H9 (cell line): ENCODE data around the gene MINAR2. TPM values are rescaled to one million over a fixed set of nuclear protein-coding genes. Genes with fewer than 3 reads are reported as not detected.

Source experiments
- DNase-seq: peaks from one replicate; pipeline ENCODE4 v3.0.0-alpha.2; 2017
- H2AFZ ChIP-seq: one replicate; pipeline ENCODE4 v1.6.1; 2013; ENCODE audit warnings: mild to moderate bottlenecking, low read length, control low read depth, moderate library complexity
- H2AK5ac ChIP-seq: 2 replicates; pipeline ENCODE4 v1.6.1; 2013; ENCODE audit warnings: low read length, control low read depth, mixed read lengths; ENCODE audit not compliant: insufficient read length
- H2BK120ac ChIP-seq: one replicate; pipeline ENCODE4 v1.6.1; 2013; ENCODE audit warnings: low read depth, mild to moderate bottlenecking, low read length, control low read depth, inconsistent platforms; ENCODE audit not compliant: poor library complexity, severe bottlenecking
- H2BK12ac ChIP-seq: 2 replicates; pipeline ENCODE4 v1.6.1; 2013; ENCODE audit warnings: low read length, control low read depth, mixed read lengths, low read depth; ENCODE audit not compliant: insufficient read length
- H2BK15ac ChIP-seq: 2 replicates; pipeline ENCODE4 v1.6.1; 2013; ENCODE audit warnings: low read depth, low read length, control low read depth
- H2BK20ac ChIP-seq: one replicate; pipeline ENCODE4 v1.6.1; 2013; ENCODE audit warnings: low read depth, mild to moderate bottlenecking, low read length, control low read depth, inconsistent platforms; ENCODE audit not compliant: poor library complexity, severe bottlenecking
- H2BK5ac ChIP-seq: 2 replicates; pipeline ENCODE4 v1.6.1; 2013; ENCODE audit warnings: low read length, control low read depth, mixed read lengths; ENCODE audit not compliant: insufficient read length
- H3K14ac ChIP-seq: 2 replicates; pipeline ENCODE4 v1.6.1; 2013; ENCODE audit warnings: low read length, control low read depth; ENCODE audit not compliant: insufficient read depth
- H3K18ac ChIP-seq: 2 replicates; pipeline ENCODE4 v1.6.1; 2013; ENCODE audit warnings: low read depth, mild to moderate bottlenecking, mixed read lengths, low read length, control low read depth; ENCODE audit not compliant: insufficient read length
- H3K23ac ChIP-seq: 2 replicates; pipeline ENCODE4 v1.6.1; 2013; ENCODE audit warnings: low read length, control low read depth, mixed read lengths, low read depth; ENCODE audit not compliant: insufficient read length
- H3K23me2 ChIP-seq: 2 replicates; pipeline ENCODE4 v1.6.1; 2013; ENCODE audit warnings: low read depth, mild to moderate bottlenecking, mixed read lengths, low read length, control low read depth; ENCODE audit not compliant: insufficient read length, poor library complexity, severe bottlenecking
- H3K27ac ChIP-seq: 2 replicates; pipeline ENCODE4 v1.5.1; 2013; ENCODE audit warnings: low read length, control low read depth, mixed read lengths, low read depth; ENCODE audit not compliant: insufficient read length
- H3K27me3 ChIP-seq: 2 replicates; pipeline ENCODE4 v1.6.1; 2013; ENCODE audit warnings: low read length, control low read depth, inconsistent platforms; ENCODE audit not compliant: insufficient read depth
- H3K4ac ChIP-seq: 2 replicates; pipeline ENCODE4 v1.6.1; 2013; ENCODE audit warnings: low read depth, mild to moderate bottlenecking, control low read depth, inconsistent platforms, low read length, moderate library complexity
- H3K4me1 ChIP-seq: 2 replicates; pipeline ENCODE4 v1.6.1; 2013; ENCODE audit warnings: low read length, control low read depth, inconsistent platforms; ENCODE audit not compliant: insufficient read depth
- H3K4me2 ChIP-seq: 2 replicates; pipeline ENCODE4 v1.6.1; 2013; ENCODE audit warnings: low read length, control low read depth, mixed read lengths; ENCODE audit not compliant: insufficient read length, insufficient read depth
- H3K56ac ChIP-seq: 2 replicates; pipeline ENCODE4 v1.6.1; 2013; ENCODE audit warnings: low read depth, mild to moderate bottlenecking, mixed read lengths, low read length, control low read depth; ENCODE audit not compliant: insufficient read length
- H3K79me1 ChIP-seq: 2 replicates; pipeline ENCODE4 v1.6.1; 2013; ENCODE audit warnings: low read depth, mild to moderate bottlenecking, moderate library complexity, low read length, control low read depth, inconsistent platforms; ENCODE audit not compliant: insufficient read depth, poor library complexity, severe bottlenecking
- H3K79me2 ChIP-seq: 2 replicates; pipeline ENCODE4 v1.6.1; 2013; ENCODE audit warnings: low read length, control low read depth, inconsistent platforms; ENCODE audit not compliant: insufficient read depth
- H3K9ac ChIP-seq: 2 replicates; pipeline ENCODE4 v1.6.1; 2013; ENCODE audit warnings: low read length, control low read depth, mixed read lengths; ENCODE audit not compliant: insufficient read length; ENCODE audit errors: extremely low read depth
- H3K9me3 ChIP-seq: one replicate; pipeline ENCODE4 v1.6.1; 2013; ENCODE audit warnings: low read depth, low read length, inconsistent platforms; ENCODE audit not compliant: control insufficient read depth
- H3T11ph ChIP-seq: one replicate; pipeline ENCODE4 v1.6.1; 2013; ENCODE audit warnings: mild to moderate bottlenecking, low read length, control low read depth, inconsistent platforms
- H4K20me1 ChIP-seq: one replicate; pipeline ENCODE4 v1.6.1; 2013; ENCODE audit not compliant: control insufficient read depth, insufficient read length, insufficient read depth
- H4K5ac ChIP-seq: 2 replicates; pipeline ENCODE4 v1.6.1; 2013; ENCODE audit warnings: low read depth, mild to moderate bottlenecking, mixed read lengths, low read length, control low read depth; ENCODE audit not compliant: insufficient read length
- H4K8ac ChIP-seq: replicated peaks from 2 replicates; pipeline ENCODE4 v1.6.1; 2013; ENCODE audit warnings: low read length, control low read depth, mixed read lengths, low read depth; ENCODE audit not compliant: insufficient read length
- H4K91ac ChIP-seq: 2 replicates; pipeline ENCODE4 v1.6.1; 2013; ENCODE audit warnings: low read depth, mild to moderate bottlenecking, moderate library complexity, mixed read lengths, low read length, control low read depth; ENCODE audit not compliant: insufficient read length
- H3K27ac Mint-ChIP-seq, 3 experiments: 2 replicates in 2 of 3; 3 replicates in 1 of 3; pipeline ENCODE4 v1.8.0; 2020 to 2021; ENCODE audit warnings: mixed read lengths in 3 of 3, mild to moderate bottlenecking in 1 of 3, moderate library complexity in 1 of 3
- H3K27me3 Mint-ChIP-seq: 2 replicates; pipeline ENCODE4 v1.8.0; 2021; ENCODE audit warnings: low read depth, mild to moderate bottlenecking, moderate library complexity, mixed read lengths
- H3K36me3 Mint-ChIP-seq, 3 experiments: 2 replicates in 2 of 3; 3 replicates in 1 of 3; pipeline ENCODE4 v1.8.0; 2020 to 2021; ENCODE audit warnings: low read depth in 3 of 3, mixed read lengths in 3 of 3; ENCODE audit not compliant: insufficient read depth in 1 of 3
- H3K4me1 Mint-ChIP-seq, 2 experiments: 2 replicates each; pipeline ENCODE4 v1.8.0; 2020; ENCODE audit warnings: mixed read lengths in 2 of 2
- H3K4me3 Mint-ChIP-seq, 2 experiments: 2 replicates in 1 of 2; 3 replicates in 1 of 2; pipeline ENCODE4 v1.8.0; 2020 to 2021; ENCODE audit warnings: mild to moderate bottlenecking in 2 of 2, mixed read lengths in 2 of 2, moderate library complexity in 1 of 2
- H3K9me3 Mint-ChIP-seq, 2 experiments: 2 replicates in 1 of 2; 3 replicates in 1 of 2; pipeline ENCODE4 v1.8.0; 2020; ENCODE audit warnings: mild to moderate bottlenecking in 2 of 2, mixed read lengths in 2 of 2, moderate library complexity in 1 of 2
- WGBS: extraction: QIAGEN DNeasy Blood & Tissue Kit; methylation state at CpG from one replicate; pipeline ENCODE4 v1.1.7; 2013; ENCODE audit warnings: missing lambda C conversion rate, low lambda C conversion rate, mixed read lengths; ENCODE audit not compliant: insufficient read length; ENCODE audit errors: extremely low coverage; 5-methylcytosine and 5-hydroxymethylcytosine counted together
- total RNA-seq: library from RNA; stranded (reverse); gene quantifications from 2 replicates; pipeline ENCODE4 v1.2.1, GENCODE V29; 2021
- TF ChIP-seq, protein P1 (sequence below): fragments of 200-600 bp; sonication (generic); conservative IDR thresholded peaks from 3 replicates; pipeline ENCODE4 v1.8.0; 2021; ENCODE audit warnings: antibody characterized with exemption, mild to moderate bottlenecking

MINAR2 gene
- total RNA-seq, 1 experiment from 2014 or later: 0.09 TPM

DNA sequence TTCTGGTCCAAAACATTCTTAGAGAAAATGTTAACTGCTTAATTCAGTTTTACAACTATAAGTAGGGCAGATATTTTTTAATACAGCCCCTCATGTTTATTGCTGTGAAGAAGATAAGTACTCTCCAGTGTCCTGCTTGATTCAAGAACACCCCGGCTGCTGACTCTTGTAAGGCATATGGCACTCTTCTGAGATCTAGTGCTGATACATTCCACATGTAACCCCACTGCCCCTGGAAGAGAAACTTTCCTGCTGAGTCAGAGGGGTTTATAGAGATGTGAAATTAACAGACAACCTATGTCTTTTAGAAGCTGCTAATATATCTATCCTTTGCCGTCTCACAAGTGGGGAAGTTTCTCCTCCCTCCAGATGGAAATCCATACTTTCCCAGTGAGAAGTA, 1.0 kb upstream of the MINAR2 start:
- no peaks in the 10 kb centered on the region for H3K9me3 ChIP-seq
- H3K27ac ChIP-seq: no peak overlapping the region
- Mint-ChIP-seq H3K4me1 (peaks cover 18 to 19% of the 10 kb centered on the region in 2 experiments), H3K27me3 (no peaks in the 10 kb centered on the region), H3K4me3 (no peak overlapping the region), H3K27ac (no peak overlapping the region), H3K9me3 (no peaks in the 10 kb centered on the region), H3K36me3 (no peaks in the 10 kb centered on the region)
- H2BK15ac ChIP-seq: no peak overlapping the region
- DNase-seq: no peak
- no peak overlapping the region for H2BK20ac ChIP-seq
- H4K91ac ChIP-seq: no peak overlapping the region
- H3K4me1 ChIP-seq: peaks cover 5% of the 10 kb centered on the region
- no peak overlapping the region for H3T11ph ChIP-seq
- H3K23me2 ChIP-seq: no peaks in the 10 kb centered on the region
- TF ChIP-seq, protein P1, sequence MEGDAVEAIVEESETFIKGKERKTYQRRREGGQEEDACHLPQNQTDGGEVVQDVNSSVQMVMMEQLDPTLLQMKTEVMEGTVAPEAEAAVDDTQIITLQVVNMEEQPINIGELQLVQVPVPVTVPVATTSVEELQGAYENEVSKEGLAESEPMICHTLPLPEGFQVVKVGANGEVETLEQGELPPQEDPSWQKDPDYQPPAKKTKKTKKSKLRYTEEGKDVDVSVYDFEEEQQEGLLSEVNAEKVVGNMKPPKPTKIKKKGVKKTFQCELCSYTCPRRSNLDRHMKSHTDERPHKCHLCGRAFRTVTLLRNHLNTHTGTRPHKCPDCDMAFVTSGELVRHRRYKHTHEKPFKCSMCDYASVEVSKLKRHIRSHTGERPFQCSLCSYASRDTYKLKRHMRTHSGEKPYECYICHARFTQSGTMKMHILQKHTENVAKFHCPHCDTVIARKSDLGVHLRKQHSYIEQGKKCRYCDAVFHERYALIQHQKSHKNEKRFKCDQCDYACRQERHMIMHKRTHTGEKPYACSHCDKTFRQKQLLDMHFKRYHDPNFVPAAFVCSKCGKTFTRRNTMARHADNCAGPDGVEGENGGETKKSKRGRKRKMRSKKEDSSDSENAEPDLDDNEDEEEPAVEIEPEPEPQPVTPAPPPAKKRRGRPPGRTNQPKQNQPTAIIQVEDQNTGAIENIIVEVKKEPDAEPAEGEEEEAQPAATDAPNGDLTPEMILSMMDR: no peak
- no CpG with 5 or more reads among the region's 2 CpGs for WGBS
- H2BK120ac ChIP-seq: no peak overlapping the region
- no peak overlapping the region for H2AK5ac ChIP-seq
- H3K4ac ChIP-seq: no peak overlapping the region
- H2AFZ ChIP-seq: no peak overlapping the region
- no peak overlapping the region for H3K9ac ChIP-seq
- no peak overlapping the region for H3K14ac ChIP-seq
- H3K18ac ChIP-seq: no peak overlapping the region
- no peak overlapping the region for H3K56ac ChIP-seq
- no peak overlapping the region for H4K5ac ChIP-seq
- H3K4me2 ChIP-seq: no peak overlapping the region
- no peak overlapping the region for H2BK12ac ChIP-seq
- no peak overlapping the region for H2BK5ac ChIP-seq
- no peaks in the 10 kb centered on the region for H4K20me1 ChIP-seq
- H4K8ac ChIP-seq: no peak overlapping the region
- no peaks in the 10 kb centered on the region for H3K79me2 ChIP-seq
- H3K79me1 ChIP-seq: no peaks in the 10 kb centered on the region
- no peaks in the 10 kb centered on the region for H3K27me3 ChIP-seq
- no peak overlapping the region for H3K23ac ChIP-seq
